Panc1 (cell line): ENCODE measurements around the gene DDX42. TPM values are rescaled to one million over a fixed set of nuclear protein-coding genes. Genes with fewer than 3 reads are reported as not detected.

Source experiments
- ATAC-seq: fragments of 200-7000 bp; cut with Tn5 transposase; 2 replicates; pipeline ENCODE4 v1.9.1; 2020; ENCODE audit warnings: mild to moderate bottlenecking, moderate library complexity
- BruUV-seq: library from RNA; stranded (reverse); fragments of 400-500 nt; replicated peaks from 2 replicates; lab custom pipeline; 2021; lab: Mats Ljungman, UMichigan
- CTCF ChIA-PET: fragments of 300-600 bp; sonication (Branson Sonifier 250); formaldehyde crosslinking; loops from one replicate; lab custom pipeline; 2022; ENCODE audit warnings: antibody characterized with exemption; lab: Charles Lee
- POLR2A ChIA-PET: fragments of 300-600 bp; sonication (Branson Sonifier 250); formaldehyde crosslinking; loops from one replicate; lab custom pipeline; 2022; ENCODE audit warnings: antibody characterized with exemption; lab: Charles Lee
- DNase-seq: peaks from one replicate; pipeline ENCODE4 v3.0.0-alpha.2; 2010; ENCODE audit warnings: low read depth, low spot score
- H3K27ac ChIP-seq: 2 replicates; pipeline ENCODE4 v1.5.1; 2011; ENCODE audit warnings: mild to moderate bottlenecking, low read length, inconsistent platforms
- H3K27me3 ChIP-seq: fragments of 200-500 bp; sonication (Bioruptor generic); 2 replicates; pipeline ENCODE4 v1.6.0; 2014; ENCODE audit warnings: low read length, inconsistent platforms; ENCODE audit not compliant: control insufficient read depth, insufficient read depth
- H3K36me3 ChIP-seq: fragments of 200-500 bp; sonication (Bioruptor generic); 2 replicates; pipeline ENCODE4 v1.5.1; 2014; ENCODE audit warnings: inconsistent platforms, mild to moderate bottlenecking, low read length, moderate library complexity; ENCODE audit not compliant: control insufficient read depth, insufficient read depth
- H3K4me1 ChIP-seq: 2 replicates; pipeline ENCODE4 v1.5.1; 2011; ENCODE audit warnings: inconsistent platforms, mild to moderate bottlenecking, low read length, moderate library complexity; ENCODE audit not compliant: control insufficient read depth, insufficient read depth
- H3K4me3 ChIP-seq, 2 experiments: 2 replicates each; pipeline ENCODE4 v1.5.1; 2011 to 2012; ENCODE audit warnings: low read depth in 2 of 2, low read length in 2 of 2, mild to moderate bottlenecking in 2 of 2, inconsistent platforms in 1 of 2, moderate library complexity in 1 of 2
- H3K9me3 ChIP-seq: fragments of 200-500 bp; sonication (Bioruptor generic); 2 replicates; pipeline ENCODE4 v1.5.1; 2014; ENCODE audit warnings: low read depth, mild to moderate bottlenecking, inconsistent platforms, low read length, moderate library complexity; ENCODE audit not compliant: control insufficient read depth, insufficient read depth
- CTCF ChIP-seq: fragments of 450-650 bp; IDR thresholded peaks from 2 replicates; pipeline ENCODE4 v1.5.1; 2017; ENCODE audit warnings: mild to moderate bottlenecking
- POLR2AphosphoS5 ChIP-seq: IDR thresholded peaks from 2 replicates; pipeline ENCODE4 v1.6.1; 2012; ENCODE audit warnings: mild to moderate bottlenecking, low read depth, low read length, moderate library complexity
- REST ChIP-seq, 2 experiments: IDR thresholded peaks; 2 replicates each; pipeline ENCODE4 v1.6.1; 2011 to 2012; ENCODE audit warnings: low read depth in 2 of 2, control low read depth in 1 of 2, low read length in 1 of 2, mild to moderate bottlenecking in 1 of 2, moderate library complexity in 1 of 2; ENCODE audit not compliant: insufficient read depth in 1 of 2
- SIN3A ChIP-seq: IDR thresholded peaks from 2 replicates; pipeline ENCODE4 v1.6.1; 2012; ENCODE audit warnings: low read depth, mild to moderate bottlenecking, low read length, moderate library complexity, borderline replicate concordance; ENCODE audit not compliant: insufficient read depth
- TCF7L2 ChIP-seq: IDR thresholded peaks from 2 replicates; pipeline ENCODE4 v1.6.1; 2011; ENCODE audit warnings: mild to moderate bottlenecking, low read depth, low read length, inconsistent platforms
- in situ Hi-C: cut with HindIII; loops from 2 replicates; pipeline ENCODE4 v1.10.0; 2016; ENCODE audit warnings: low sequenced_read_pairs, low pct_unique_long_range_greater_than_20kb
- intact Hi-C: fragments of 100-400 bp; cut with micrococcal nuclease; formaldehyde crosslinking; loops from one replicate; pipeline ENCODE4 v1.10.0; 2022; ENCODE audit not compliant: unreplicated experiment
- total RNA-seq: library from RNA; stranded (reverse); gene quantifications from one replicate; pipeline ENCODE4 v1.2.1, GENCODE V29; 2021; ENCODE audit not compliant: unreplicated experiment

The DDX42 gene
- total RNA-seq, 1 experiment from 2014 or later, result 89.6 TPM

GRCh38 chr17:63762161-63763078, 11.6 kb upstream of the DDX42 start:
- no TSS peak for BruUV-seq
- Histone ChIP-seq H3K27me3 (no peaks in the 10 kb centered on the region), H3K4me3 (no peak overlapping the region), H3K9me3 (no peaks in the 10 kb centered on the region), H3K4me1 (no peaks in the 10 kb centered on the region), H3K27ac (no peak overlapping the region), H3K36me3 (peaks cover 26% of the 10 kb centered on the region)
- DNase-seq (no peak), ATAC-seq (no peak)
- in situ Hi-C loops (no loop called here), intact Hi-C loops (no loop called here)
- ChIA-PET POLR2A (interaction anchor here (1.0 kb wide), 1 partner anchor 11 kb away, joined by 3 read pairs; the partner anchor contains the start of genes CCDC47 and DDX42), CTCF (no interaction called here)
- TF ChIP-seq SIN3A (no peak), CTCF (no peak), TCF7L2 (no peak), REST (IDR thresholded peaks at IDR 0.05; ENCODE audit: insufficient read depth in 1 of 2, low read depth in 2 of 2, low read length in 1 of 2) (no peak), POLR2AphosphoS5 (no peak)

GRCh38 chr17:63764716-63765115, 9.3 kb upstream of the DDX42 start:
- TF ChIP-seq CTCF, result no peak
- TF ChIP-seq SIN3A, result no peak
- TF ChIP-seq TCF7L2, result no peak
- no peak for TF ChIP-seq REST (IDR thresholded peaks at IDR 0.05; ENCODE audit: insufficient read depth in 1 of 2, low read depth in 2 of 2, low read length in 1 of 2)
- no peak for TF ChIP-seq POLR2AphosphoS5
- intact Hi-C loops, result no loop called here
- in situ Hi-C loops, result no loop called here
- ChIA-PET CTCF (no interaction called here), POLR2A (interaction anchor here (0.5 to 0.6 kb wide), 2 partner anchors 15 to 143 kb away, joined by 3 to 6 read pairs; no protein-coding TSS in a partner anchor)
- DNase-seq (no peak), ATAC-seq (no peak)
- Histone ChIP-seq H3K4me3 (no peak overlapping the region), H3K27ac (no peak overlapping the region), H3K9me3 (no peaks in the 10 kb centered on the region), H3K4me1 (no peaks in the 10 kb centered on the region), H3K36me3 (peaks cover 15% of the 10 kb centered on the region), H3K27me3 (no peaks in the 10 kb centered on the region)
- BruUV-seq, result no TSS peak
